GM12878 (cell line): ENCODE measurements around the gene TBX22. TPM values are rescaled to one million over a fixed set of nuclear protein-coding genes. Genes with fewer than 3 reads are reported as not detected.

Experiments
- ATAC-seq: fragments of 200-7000 bp; cut with Tn5 transposase; 3 replicates; pipeline ENCODE4 v1.9.1; 2020; ENCODE audit warnings: mild to moderate bottlenecking, moderate library complexity
- BruUV-seq: library from RNA; stranded (reverse); fragments of 400-500 nt; replicated peaks from 2 replicates; lab custom pipeline; 2021; lab: Mats Ljungman, UMichigan
- CTCF ChIA-PET: fragments of 300-600 bp; sonication (Branson Sonifier 250); formaldehyde crosslinking; extraction: SDS; loops from one replicate; lab custom pipeline; 2021; ENCODE audit warnings: inconsistent platforms; lab: Yijun Ruan, JAX
- POLR2A ChIA-PET: fragments of 350-600 bp; formaldehyde crosslinking; extraction: SDS; loops from one replicate; lab custom pipeline; 2021; ENCODE audit warnings: inconsistent platforms; lab: Charles Lee
- RAD21 ChIA-PET: fragments of 300-600 bp; sonication (Branson Sonifier 250); formaldehyde crosslinking; loops from one replicate; lab custom pipeline; 2023; ENCODE audit warnings: antibody characterized with exemption; ENCODE audit not compliant: unreplicated experiment; lab: Charles Lee
- SMC1A ChIA-PET: fragments of 300-600 bp; sonication (Branson Sonifier 250); formaldehyde crosslinking; loops from one replicate; lab custom pipeline; 2023; ENCODE audit not compliant: unreplicated experiment, uncharacterized antibody; lab: Charles Lee
- DNase-seq: peaks from one replicate; pipeline ENCODE4 v3.0.0-alpha.2; 2011; ENCODE audit warnings: low read depth, low spot score
- FAIRE-seq: peaks from 3 replicates; lab custom pipeline; 2011; peaks lifted over from hg19 to GRCh38; lab: Jason Lieb, UNC
- H2AFZ ChIP-seq: 2 replicates; pipeline ENCODE4 v1.6.0; 2011; ENCODE audit warnings: low read depth, low read length, control low read depth; ENCODE audit not compliant: control insufficient read depth
- H3K27ac ChIP-seq: 2 replicates; pipeline ENCODE4 v1.5.1; 2011; ENCODE audit warnings: control low read depth; ENCODE audit not compliant: control insufficient read depth, insufficient read depth
- H3K27me3 ChIP-seq, 2 experiments: replicated peaks in 1 of 2; 2 replicates each; pipeline versions ENCODE4 v1.6.0 to v1.6.1; 2011; ENCODE audit warnings: low read length in 1 of 2; ENCODE audit not compliant: control insufficient read depth in 2 of 2, insufficient read depth in 2 of 2
- H3K36me3 ChIP-seq, 2 experiments: 2 replicates each; pipeline ENCODE4 v1.5.1; 2011; ENCODE audit warnings: low read length in 1 of 2; ENCODE audit not compliant: control insufficient read depth in 2 of 2, insufficient read depth in 2 of 2
- H3K4me1 ChIP-seq: 2 replicates; pipeline ENCODE4 v1.6.1; 2011; ENCODE audit warnings: mild to moderate bottlenecking, low read length, moderate library complexity, mixed read lengths; ENCODE audit not compliant: control insufficient read depth, insufficient read depth
- H3K4me2 ChIP-seq: 2 replicates; pipeline ENCODE4 v1.6.0; 2011; ENCODE audit warnings: control low read depth; ENCODE audit not compliant: control insufficient read depth, insufficient read depth
- H3K4me3 ChIP-seq: fragments of 200-600 bp; sonication (generic); 2 replicates; pipeline ENCODE4 v1.5.1; 2016
- H3K79me2 ChIP-seq: 2 replicates; pipeline ENCODE4 v1.6.0; 2011; ENCODE audit warnings: low read length; ENCODE audit not compliant: control insufficient read depth, insufficient read depth
- H3K9ac ChIP-seq: 2 replicates; pipeline ENCODE4 v1.8.0; 2011; ENCODE audit warnings: low read length, control low read depth, mixed read lengths; ENCODE audit not compliant: control insufficient read depth, insufficient read depth
- H3K9me3 ChIP-seq: replicated peaks from 3 replicates; pipeline ENCODE4 v1.5.1; 2011; ENCODE audit warnings: mild to moderate bottlenecking, low read length; ENCODE audit not compliant: control insufficient read depth, insufficient read depth
- H4K20me1 ChIP-seq: 2 replicates; pipeline ENCODE4 v1.6.0; 2011; ENCODE audit not compliant: control insufficient read depth, insufficient read depth
- CEBPB ChIP-seq, 2 experiments: fragments of 150-350 bp in 1 of 2; IDR thresholded peaks; 2 replicates each; pipeline ENCODE4 v1.6.1; 2012 to 2014; ENCODE audit warnings: low read depth in 2 of 2, low read length in 2 of 2, borderline replicate concordance in 1 of 2, inconsistent platforms in 1 of 2
- HDAC2 ChIP-seq: fragments of 200-600 bp; sonication (generic); IDR thresholded peaks from 2 replicates; pipeline ENCODE4 v1.6.1; 2017
- JUNB ChIP-seq: IDR thresholded peaks from 2 replicates; pipeline ENCODE4 v1.6.1; 2016; ENCODE audit warnings: antibody characterized with exemption, mild to moderate bottlenecking
- MAX ChIP-seq: IDR thresholded peaks from 2 replicates; pipeline ENCODE4 v1.6.1; 2012; ENCODE audit warnings: low read depth, low read length, improper control_type of control experiment
- MEF2A ChIP-seq: IDR thresholded peaks from 2 replicates; pipeline ENCODE4 v1.6.1; 2011; ENCODE audit warnings: low read depth, mild to moderate bottlenecking, low read length, moderate library complexity; ENCODE audit not compliant: insufficient read depth
- NFYB ChIP-seq: IDR thresholded peaks from 2 replicates; pipeline ENCODE4 v1.6.1; 2011; ENCODE audit warnings: low read depth, mild to moderate bottlenecking, low read length, improper control_type of control experiment, moderate library complexity; ENCODE audit not compliant: insufficient read depth
- RUNX3 ChIP-seq: IDR thresholded peaks from 2 replicates; pipeline ENCODE4 v1.6.1; 2012; ENCODE audit warnings: low read length, inconsistent platforms
- SMAD5 ChIP-seq: IDR thresholded peaks from 2 replicates; pipeline ENCODE4 v1.6.1; 2016; ENCODE audit warnings: antibody characterized with exemption, low read depth
- SMC3 ChIP-seq: IDR thresholded peaks from 2 replicates; pipeline ENCODE4 v1.6.1; 2011; ENCODE audit warnings: low read length, improper control_type of control experiment, borderline replicate concordance
- WGBS: methylation state at CpG from one replicate; pipeline ENCODE4 v1.1.6; 2016; ENCODE audit warnings: low lambda C conversion rate; ENCODE audit not compliant: insufficient replicate concordance, insufficient coverage; ENCODE audit errors: missing lambda C conversion rate; 5-methylcytosine and 5-hydroxymethylcytosine counted together
- in situ Hi-C: fragments of 300-500 bp; cut with MboI; formaldehyde crosslinking; loops from 9 replicates; pipeline ENCODE4 v1.14.3; 2018; ENCODE audit warnings: mixed read lengths
- intact Hi-C: fragments of 100-400 bp; cut with micrococcal nuclease; formaldehyde crosslinking; loops from one replicate; pipeline ENCODE4 v1.14.2; 2022; ENCODE audit not compliant: unreplicated experiment
- polyA plus RNA-seq, 11 experiments: library from polyadenylated mRNA; depleted of rRNA in 4 of 11; unstranded in 6 of 11; stranded (reverse) in 5 of 11; fragments of >200 nt; fragmentation: Nextera tagmentation in 4 of 11; fragmentation: Illumina TruSeq in 1 of 11; extraction: Ambion mirVana in 4 of 11; extraction: Trizol in 1 of 11; gene quantifications; 1 replicate in 1 of 11; 2 replicates in 10 of 11; pipeline versions ENCODE4 v1.2.1 to v1.2.3, GENCODE V29; 2011 to 2016; ENCODE audit warnings: inconsistent platforms in 2 of 11, missing spikeins in 2 of 11, low read depth in 1 of 11
- total RNA-seq, 4 experiments: library from RNA; depleted of rRNA in 3 of 4; stranded (reverse); fragments of >200 nt in 3 of 4; fragmentation: Illumina TruSeq in 1 of 4; extraction: Trizol in 1 of 4; gene quantifications; 2 replicates each; pipeline versions ENCODE4 v1.2.1 to v1.2.3, GENCODE V29; 2013 to 2021
- TF ChIP-seq, protein P1 (sequence below): fragments of 150-350 bp; IDR thresholded peaks from 2 replicates; pipeline ENCODE4 v1.6.1; 2016; ENCODE audit warnings: low read depth, low read length
- TF ChIP-seq, protein P2 (sequence below), 3 experiments: IDR thresholded peaks in 2 of 3; conservative IDR thresholded peaks in 1 of 3; 2 replicates each; pipeline ENCODE4 v1.5.1; 2011; ENCODE audit warnings: low read depth in 3 of 3, low read length in 3 of 3, mild to moderate bottlenecking in 3 of 3, control low read depth in 2 of 3, moderate library complexity in 2 of 3, inconsistent platforms in 1 of 3, mixed read lengths in 1 of 3; ENCODE audit not compliant: control insufficient read depth in 2 of 3, insufficient read depth in 1 of 3; ENCODE audit errors: extremely low read depth in 1 of 3

Gene TBX22
- total and polyA plus RNA-seq, 10 of the 15 experiments (the other 5 are each of a cell fraction or from before 2014, with no cell fraction given): 0.35 TPM; not detected in 9

GRCh38 chrX:80021621-80022020 is 7.1 kb downstream of the TBX22 start (continued):
- TF ChIP-seq, protein P1, sequence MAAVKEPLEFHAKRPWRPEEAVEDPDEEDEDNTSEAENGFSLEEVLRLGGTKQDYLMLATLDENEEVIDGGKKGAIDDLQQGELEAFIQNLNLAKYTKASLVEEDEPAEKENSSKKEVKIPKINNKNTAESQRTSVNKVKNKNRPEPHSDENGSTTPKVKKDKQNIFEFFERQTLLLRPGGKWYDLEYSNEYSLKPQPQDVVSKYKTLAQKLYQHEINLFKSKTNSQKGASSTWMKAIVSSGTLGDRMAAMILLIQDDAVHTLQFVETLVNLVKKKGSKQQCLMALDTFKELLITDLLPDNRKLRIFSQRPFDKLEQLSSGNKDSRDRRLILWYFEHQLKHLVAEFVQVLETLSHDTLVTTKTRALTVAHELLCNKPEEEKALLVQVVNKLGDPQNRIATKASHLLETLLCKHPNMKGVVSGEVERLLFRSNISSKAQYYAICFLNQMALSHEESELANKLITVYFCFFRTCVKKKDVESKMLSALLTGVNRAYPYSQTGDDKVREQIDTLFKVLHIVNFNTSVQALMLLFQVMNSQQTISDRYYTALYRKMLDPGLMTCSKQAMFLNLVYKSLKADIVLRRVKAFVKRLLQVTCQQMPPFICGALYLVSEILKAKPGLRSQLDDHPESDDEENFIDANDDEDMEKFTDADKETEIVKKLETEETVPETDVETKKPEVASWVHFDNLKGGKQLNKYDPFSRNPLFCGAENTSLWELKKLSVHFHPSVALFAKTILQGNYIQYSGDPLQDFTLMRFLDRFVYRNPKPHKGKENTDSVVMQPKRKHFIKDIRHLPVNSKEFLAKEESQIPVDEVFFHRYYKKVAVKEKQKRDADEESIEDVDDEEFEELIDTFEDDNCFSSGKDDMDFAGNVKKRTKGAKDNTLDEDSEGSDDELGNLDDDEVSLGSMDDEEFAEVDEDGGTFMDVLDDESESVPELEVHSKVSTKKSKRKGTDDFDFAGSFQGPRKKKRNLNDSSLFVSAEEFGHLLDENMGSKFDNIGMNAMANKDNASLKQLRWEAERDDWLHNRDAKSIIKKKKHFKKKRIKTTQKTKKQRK: no peak

DNA sequence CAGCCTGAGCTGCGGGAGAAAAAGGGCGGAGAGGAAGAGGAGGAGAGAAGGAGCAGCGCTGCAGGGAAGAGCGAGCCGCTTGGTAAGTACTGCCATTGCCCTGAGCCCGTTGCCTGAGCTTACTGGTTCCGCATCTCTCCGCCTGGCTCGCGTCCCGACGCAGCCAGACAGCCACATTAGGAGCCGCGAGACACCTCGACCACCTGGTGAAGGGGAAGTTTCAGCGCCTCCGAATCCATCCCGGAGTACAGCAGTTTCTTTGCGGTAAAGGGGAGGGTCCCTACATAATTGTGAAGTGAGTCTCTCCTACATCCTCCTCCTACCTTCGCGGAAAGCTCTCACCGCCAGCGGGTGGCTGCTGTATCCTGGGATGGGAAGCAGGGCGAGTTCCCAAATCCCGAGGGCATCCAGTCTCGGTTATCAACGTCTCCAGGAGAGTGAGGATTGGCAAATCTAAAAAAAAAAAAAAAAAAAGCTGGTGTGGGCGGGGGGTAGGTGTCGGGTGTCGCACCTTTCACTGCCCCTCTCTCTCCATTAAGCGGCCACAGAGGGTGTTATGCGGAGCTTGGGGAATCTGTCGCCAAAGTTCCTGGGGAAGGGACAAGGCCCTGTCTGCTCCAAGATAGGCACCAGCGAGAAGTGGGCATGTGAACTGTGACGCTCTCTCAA is 7.9 kb downstream of the TBX22 start:
- ATAC-seq: no peak
- no peaks in the 10 kb centered on the region for H4K20me1 ChIP-seq

More for the DNA sequence above, 7.9 kb downstream of the TBX22 start:
- no TSS peak for BruUV-seq
- H3K4me2 ChIP-seq: no peak overlapping the region
- POLR2A ChIA-PET: no interaction called here
- H2AFZ ChIP-seq: no peak overlapping the region
- in situ Hi-C loops: no loop called here
- H3K4me1 ChIP-seq: no peaks in the 10 kb centered on the region
- no peak for FAIRE-seq
- SMC1A ChIA-PET: interaction anchor here (1.0 to 1.1 kb wide), 2 partner anchors 8 to 16 kb away, joined by 3 read pairs; partner anchors contain the start of gene TBX22
- H3K9ac ChIP-seq: no peak overlapping the region
- H3K27ac ChIP-seq: no peak overlapping the region
- H3K36me3 ChIP-seq: no peaks in the 10 kb centered on the region
- H3K9me3 ChIP-seq: no peaks in the 10 kb centered on the region
- no peaks in the 10 kb centered on the region for H3K79me2 ChIP-seq
- no peak for DNase-seq
- RAD21 ChIA-PET: no interaction called here
- TF ChIP-seq MAX (no peak), HDAC2 (no peak), RUNX3 (no peak), CEBPB (IDR thresholded peaks at IDR 0.05; ENCODE audit: borderline replicate concordance in 1 of 2, low read depth in 2 of 2, low read length in 2 of 2) (no peak), MEF2A (no peak), NFYB (no peak), SMAD5 (no peak), JUNB (no peak), SMC3 (no peak)
- TF ChIP-seq, protein P2, sequence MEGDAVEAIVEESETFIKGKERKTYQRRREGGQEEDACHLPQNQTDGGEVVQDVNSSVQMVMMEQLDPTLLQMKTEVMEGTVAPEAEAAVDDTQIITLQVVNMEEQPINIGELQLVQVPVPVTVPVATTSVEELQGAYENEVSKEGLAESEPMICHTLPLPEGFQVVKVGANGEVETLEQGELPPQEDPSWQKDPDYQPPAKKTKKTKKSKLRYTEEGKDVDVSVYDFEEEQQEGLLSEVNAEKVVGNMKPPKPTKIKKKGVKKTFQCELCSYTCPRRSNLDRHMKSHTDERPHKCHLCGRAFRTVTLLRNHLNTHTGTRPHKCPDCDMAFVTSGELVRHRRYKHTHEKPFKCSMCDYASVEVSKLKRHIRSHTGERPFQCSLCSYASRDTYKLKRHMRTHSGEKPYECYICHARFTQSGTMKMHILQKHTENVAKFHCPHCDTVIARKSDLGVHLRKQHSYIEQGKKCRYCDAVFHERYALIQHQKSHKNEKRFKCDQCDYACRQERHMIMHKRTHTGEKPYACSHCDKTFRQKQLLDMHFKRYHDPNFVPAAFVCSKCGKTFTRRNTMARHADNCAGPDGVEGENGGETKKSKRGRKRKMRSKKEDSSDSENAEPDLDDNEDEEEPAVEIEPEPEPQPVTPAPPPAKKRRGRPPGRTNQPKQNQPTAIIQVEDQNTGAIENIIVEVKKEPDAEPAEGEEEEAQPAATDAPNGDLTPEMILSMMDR (IDR thresholded peaks at IDR 0.05 in 2 of 3, conservative IDR thresholded peaks at IDR 0.05 in 1 of 3; ENCODE audit: control insufficient read depth in 2 of 3, extremely low read depth in 1 of 3, insufficient read depth in 1 of 3, low read depth in 3 of 3, low read length in 3 of 3): no peak
- CTCF ChIA-PET: no interaction called here
- whole genome bisulfite sequencing: 54% methylated on average over 31 of the region's 35 CpGs
- no peaks in the 10 kb centered on the region for H3K27me3 ChIP-seq
- intact Hi-C loops: no loop called here
- no peak overlapping the region for H3K4me3 ChIP-seq
